B cell (primary cell): ENCODE data around the gene SPOCK1. TPM values are rescaled to one million over a fixed set of nuclear protein-coding genes. Genes with fewer than 3 reads are reported as not detected.

ENCODE experiments used
- ATAC-seq: fragments of 200-7000 bp; cut with Tn5 transposase; one replicate; pipeline ENCODE4 v1.10.0; 2021; ENCODE audit warnings: low read depth, mild to moderate bottlenecking, moderate number of reproducible peaks, moderate library complexity
- CTCF ChIA-PET: fragments of 350-600 bp; sonication (Branson Sonifier 250); formaldehyde crosslinking; loops from one replicate; lab custom pipeline; 2021; ENCODE audit warnings: antibody characterized with exemption, inconsistent platforms; lab: Charles Lee
- POLR2A ChIA-PET: fragments of 350-600 bp; sonication (Branson Sonifier 250); formaldehyde crosslinking; loops from one replicate; lab custom pipeline; 2021; ENCODE audit warnings: antibody characterized with exemption; lab: Charles Lee
- DNase-seq: peaks from one replicate; pipeline ENCODE4 v3.0.0; 2013
- H2AFZ ChIP-seq: 2 replicates; pipeline ENCODE4 v1.6.1; 2012; ENCODE audit warnings: mild to moderate bottlenecking, low read depth, low read length; ENCODE audit not compliant: insufficient read depth, poor library complexity, severe bottlenecking
- H3K27ac ChIP-seq, 2 donors: 1 replicate in 1 of 2; 2 replicates in 1 of 2; pipeline ENCODE4 v1.5.1; 2012 to 2013; ENCODE audit warnings: low read length in 2 of 2, mild to moderate bottlenecking in 2 of 2, moderate library complexity in 1 of 2
- H3K27me3 ChIP-seq, 4 experiments: fragments of 200-600 bp in 1 of 4; sonication (generic) in 1 of 4; replicated peaks in 1 of 4; 1 replicate in 2 of 4; 2 replicates in 2 of 4; pipeline versions ENCODE4 v1.6.1 to v1.7.0; 2013 to 2016; ENCODE audit warnings: low read length in 3 of 4, mild to moderate bottlenecking in 2 of 4, mixed read lengths in 1 of 4, moderate library complexity in 1 of 4; ENCODE audit not compliant: insufficient read depth in 4 of 4, control insufficient read depth in 3 of 4; ENCODE audit errors: control extremely low read depth in 1 of 4
- H3K36me3 ChIP-seq, 2 experiments: replicated peaks in 1 of 2; 1 replicate in 1 of 2; 2 replicates in 1 of 2; pipeline versions ENCODE4 v1.6.1 to v1.7.1; 2013; ENCODE audit warnings: low read length in 1 of 2; ENCODE audit not compliant: insufficient read depth in 2 of 2, control insufficient read depth in 1 of 2; ENCODE audit errors: control extremely low read depth in 1 of 2, extremely low read depth in 1 of 2
- H3K4me1 ChIP-seq, 2 donors: fragments of 200-600 bp in 1 of 2; sonication (generic) in 1 of 2; 1 replicate in 1 of 2; 2 replicates in 1 of 2; pipeline versions ENCODE4 v1.5.1 to v1.6.1; 2013 to 2017; ENCODE audit warnings: low read length in 2 of 2; ENCODE audit not compliant: control insufficient read depth in 2 of 2, insufficient read depth in 2 of 2
- H3K4me2 ChIP-seq: replicated peaks from 2 replicates; pipeline ENCODE3; 2012; ENCODE audit warnings: mild to moderate bottlenecking, low read depth, low read length; ENCODE audit not compliant: poor library complexity, severe bottlenecking
- H3K4me3 ChIP-seq, 5 experiments: fragments of 200-600 bp in 1 of 5; sonication (generic) in 1 of 5; 1 replicate in 3 of 5; 2 replicates in 2 of 5; pipeline versions ENCODE4 v1.5.1 to v1.7.0; 2011 to 2016; ENCODE audit warnings: low read length in 4 of 5, mild to moderate bottlenecking in 4 of 5, low read depth in 2 of 5, control low read depth in 1 of 5, moderate library complexity in 1 of 5; ENCODE audit not compliant: insufficient read depth in 1 of 5; ENCODE audit errors: control extremely low read depth in 1 of 5, extremely low read depth in 1 of 5
- H3K79me2 ChIP-seq: fragments of 200-600 bp; sonication (generic); one replicate; pipeline ENCODE4 v1.6.0; 2016; ENCODE audit warnings: low read length; ENCODE audit not compliant: control insufficient read depth, insufficient read depth
- H3K9ac ChIP-seq: fragments of 200-600 bp; sonication (generic); 2 replicates; pipeline ENCODE4 v1.6.1; 2017; ENCODE audit warnings: mild to moderate bottlenecking, low read length, moderate library complexity
- H3K9me3 ChIP-seq, 3 donors: one replicate each; pipeline versions ENCODE4 v1.6.1 to v1.7.1; 2013; ENCODE audit warnings: low read length in 2 of 3; ENCODE audit not compliant: control insufficient read depth in 2 of 3, insufficient read depth in 1 of 3; ENCODE audit errors: control extremely low read depth in 1 of 3
- H4K20me1 ChIP-seq: 2 replicates; pipeline ENCODE4 v1.6.0; 2012; ENCODE audit warnings: mild to moderate bottlenecking, low read length; ENCODE audit not compliant: insufficient read depth, control insufficient read depth, poor library complexity, severe bottlenecking
- H3K27ac Mint-ChIP-seq: one replicate; pipeline ENCODE4 v1.8.0; 2021; ENCODE audit warnings: mixed read lengths
- H3K27me3 Mint-ChIP-seq: one replicate; pipeline ENCODE4 v1.8.0; 2021; ENCODE audit warnings: mixed read lengths
- H3K4me1 Mint-ChIP-seq: one replicate; pipeline ENCODE4 v1.8.0; 2021; ENCODE audit warnings: mixed read lengths
- H3K4me3 Mint-ChIP-seq: one replicate; pipeline ENCODE4 v1.8.0; 2021; ENCODE audit warnings: mixed read lengths
- H3K9me3 Mint-ChIP-seq: one replicate; pipeline ENCODE4 v1.8.0; 2022; ENCODE audit warnings: mixed read lengths; ENCODE audit not compliant: insufficient read depth
- EZH2 ChIP-seq: IDR thresholded peaks from 2 replicates; pipeline ENCODE4 v1.6.1; 2012; ENCODE audit warnings: borderline replicate concordance, low read depth, mild to moderate bottlenecking, moderate library complexity, low read length; ENCODE audit not compliant: insufficient read depth, poor library complexity, severe bottlenecking
- WGBS: methylation state at CpG from one replicate; pipeline ENCODE4 v1.1.5; 2013; ENCODE audit warnings: missing lambda C conversion rate; ENCODE audit not compliant: insufficient coverage; 5-methylcytosine and 5-hydroxymethylcytosine counted together
- intact Hi-C: fragments of 100-400 bp; cut with micrococcal nuclease; formaldehyde crosslinking; loops from one replicate; pipeline ENCODE4 v1.10.0; 2022
- polyA plus RNA-seq: library from polyadenylated mRNA; depleted of rRNA; stranded (reverse); fragments of >200 nt; gene quantifications from 2 replicates; pipeline ENCODE4 v1.2.3, GENCODE V29; 2012
- total RNA-seq, 2 donors: library from RNA; stranded (reverse); fragments of 120-200 nt in 1 of 2; gene quantifications; 1 replicate in 1 of 2; 2 replicates in 1 of 2; pipeline versions ENCODE4 v1.2.3 to v1.2.4, GENCODE V29; 2013 to 2022
- TF ChIP-seq, protein P1 (sequence below): fragments of 200-600 bp; IDR thresholded peaks from one replicate; pipeline ENCODE4 v1.8.0; 2022; ENCODE audit warnings: antibody characterized with exemption, mild to moderate bottlenecking

SPOCK1 gene
- total and polyA plus RNA-seq, 2 donors (not counting 1 experiment from before 2014, with no cell fraction given), result not detected

DNA sequence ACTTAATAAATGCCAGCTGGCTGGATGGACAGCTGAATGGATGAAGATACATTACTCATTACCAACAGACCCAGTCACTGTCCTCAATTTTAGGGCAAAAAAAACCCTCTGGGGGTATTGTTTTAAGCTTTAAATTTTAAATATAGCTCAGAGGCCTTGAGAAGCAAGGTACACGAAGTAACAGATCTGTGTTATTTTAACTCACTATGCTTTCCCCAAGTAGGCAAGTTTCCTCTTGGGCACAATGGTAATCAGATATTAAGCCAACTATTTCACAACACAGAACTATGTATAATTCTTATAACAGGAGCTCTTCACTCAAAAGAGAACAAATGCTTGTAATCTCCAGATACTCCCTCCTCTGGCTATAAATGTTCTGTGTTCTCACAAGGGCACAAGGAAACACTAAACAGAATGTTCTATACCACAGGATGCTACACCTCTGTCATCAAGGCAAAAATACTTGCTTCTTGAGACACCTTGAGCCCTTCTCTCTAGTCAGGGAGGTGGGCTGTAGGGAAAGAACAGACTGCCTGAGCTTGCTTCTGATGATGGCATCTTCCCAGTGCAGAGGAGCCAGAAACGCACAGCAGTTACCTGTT lies 443.8 kb downstream of the SPOCK1 start:
- ChIA-PET POLR2A (no interaction called here), CTCF (no interaction called here)
- H3K9me3 ChIP-seq, result no peaks in the 10 kb centered on the region
- ATAC-seq (no peak), DNase-seq (no peak)
- intact Hi-C loops, result no loop called here
- Mint-ChIP-seq H3K9me3 (no peaks in the 10 kb centered on the region), H3K27me3 (peaks cover 4% of the 10 kb centered on the region), H3K4me3 (no peak overlapping the region), H3K4me1 (no peaks in the 10 kb centered on the region), H3K27ac (no peak overlapping the region)
- no peak overlapping the region for H3K4me3 ChIP-seq
- no peak for TF ChIP-seq EZH2
- TF ChIP-seq, protein P1, sequence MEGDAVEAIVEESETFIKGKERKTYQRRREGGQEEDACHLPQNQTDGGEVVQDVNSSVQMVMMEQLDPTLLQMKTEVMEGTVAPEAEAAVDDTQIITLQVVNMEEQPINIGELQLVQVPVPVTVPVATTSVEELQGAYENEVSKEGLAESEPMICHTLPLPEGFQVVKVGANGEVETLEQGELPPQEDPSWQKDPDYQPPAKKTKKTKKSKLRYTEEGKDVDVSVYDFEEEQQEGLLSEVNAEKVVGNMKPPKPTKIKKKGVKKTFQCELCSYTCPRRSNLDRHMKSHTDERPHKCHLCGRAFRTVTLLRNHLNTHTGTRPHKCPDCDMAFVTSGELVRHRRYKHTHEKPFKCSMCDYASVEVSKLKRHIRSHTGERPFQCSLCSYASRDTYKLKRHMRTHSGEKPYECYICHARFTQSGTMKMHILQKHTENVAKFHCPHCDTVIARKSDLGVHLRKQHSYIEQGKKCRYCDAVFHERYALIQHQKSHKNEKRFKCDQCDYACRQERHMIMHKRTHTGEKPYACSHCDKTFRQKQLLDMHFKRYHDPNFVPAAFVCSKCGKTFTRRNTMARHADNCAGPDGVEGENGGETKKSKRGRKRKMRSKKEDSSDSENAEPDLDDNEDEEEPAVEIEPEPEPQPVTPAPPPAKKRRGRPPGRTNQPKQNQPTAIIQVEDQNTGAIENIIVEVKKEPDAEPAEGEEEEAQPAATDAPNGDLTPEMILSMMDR, result no peak
- H3K79me2 ChIP-seq, result no peaks in the 10 kb centered on the region
- no peak overlapping the region for H3K4me2 ChIP-seq
- no peaks in the 10 kb centered on the region for H4K20me1 ChIP-seq
- H3K9ac ChIP-seq, result no peak overlapping the region
- no peaks in the 10 kb centered on the region for H3K4me1 ChIP-seq
- H2AFZ ChIP-seq, result no peak overlapping the region
- H3K27me3 ChIP-seq, result no peaks in the 10 kb centered on the region
- H3K27ac ChIP-seq, result no peak overlapping the region
- WGBS, result 100% methylated on average over 1 of the region's 2 CpGs
- no peaks in the 10 kb centered on the region for H3K36me3 ChIP-seq

DNA sequence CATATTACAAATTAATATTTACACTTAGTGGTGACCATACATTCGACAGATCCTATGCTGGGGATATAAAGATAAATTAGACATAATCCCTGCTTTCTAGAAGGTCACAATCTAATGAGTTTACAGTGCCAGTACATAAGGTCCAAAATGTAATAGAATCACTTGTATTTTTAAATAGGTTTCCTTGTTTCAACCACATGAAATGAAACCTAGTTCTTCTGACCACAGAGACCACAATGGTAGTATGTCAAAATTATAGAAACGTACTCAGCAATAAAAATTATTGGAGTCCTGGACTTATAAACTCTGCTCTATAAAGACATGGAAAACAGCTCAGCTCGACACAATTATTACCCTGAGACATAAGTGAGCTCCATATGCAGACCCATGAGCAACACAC lies 444.3 kb downstream of the SPOCK1 start:
- no peaks in the 10 kb centered on the region for H3K9me3 Mint-ChIP-seq
- TF ChIP-seq, protein P1, result no peak
- TF ChIP-seq EZH2, result no peak
- Histone ChIP-seq H3K79me2 (no peaks in the 10 kb centered on the region), H4K20me1 (no peaks in the 10 kb centered on the region), H3K4me2 (no peak overlapping the region), H3K4me3 (no peak overlapping the region), H3K9me3 (no peaks in the 10 kb centered on the region), H3K36me3 (no peaks in the 10 kb centered on the region), H3K27ac (no peak overlapping the region), H3K4me1 (no peaks in the 10 kb centered on the region), H3K9ac (no peak overlapping the region), H3K27me3 (no peaks in the 10 kb centered on the region), H2AFZ (no peak overlapping the region)
- DNase-seq (no peak), ATAC-seq (no peak)
- CTCF ChIA-PET, result no interaction called here
- intact Hi-C loops, result no loop called here
- POLR2A ChIA-PET, result no interaction called here
- H3K4me3 Mint-ChIP-seq, result no peak overlapping the region
- no peaks in the 10 kb centered on the region for H3K27me3 Mint-ChIP-seq
- WGBS, result no CpG with 5 or more reads among the region's 3 CpGs
- no peak overlapping the region for H3K27ac Mint-ChIP-seq
- no peaks in the 10 kb centered on the region for H3K4me1 Mint-ChIP-seq
